Prostate gland (tissue), 2 donors: ENCODE results near the gene ZNF280B. TPM values are rescaled to one million over a fixed set of nuclear protein-coding genes. Genes with fewer than 3 reads are reported as not detected.

Experiments used
- DNase-seq: peaks from one replicate; pipeline ENCODE4 v3.0.0-alpha.2; 2019; ENCODE audit warnings: low spot score
- H3K27ac ChIP-seq, 2 donors: fragments of 200-600 bp; sonication (generic); 2 replicates each; pipeline ENCODE4 v1.5.1; 2017 to 2019
- H3K27me3 ChIP-seq: fragments of 200-600 bp; sonication (generic); replicated peaks from 2 replicates; pipeline ENCODE4 v1.5.1; 2019; ENCODE audit not compliant: insufficient read depth
- H3K36me3 ChIP-seq, 2 donors: fragments of 200-600 bp; sonication (generic); 1 replicate in 1 of 2; 2 replicates in 1 of 2; pipeline versions ENCODE4 v1.5.1 to v1.8.1; 2017 to 2019
- H3K4me1 ChIP-seq: fragments of 200-600 bp; sonication (generic); replicated peaks from 2 replicates; pipeline ENCODE4 v1.5.1; 2019
- H3K4me3 ChIP-seq, 2 donors: fragments of 200-600 bp; sonication (generic); 2 replicates each; pipeline ENCODE4 v1.5.1; 2017 to 2019
- H3K9me3 ChIP-seq: fragments of 200-600 bp; sonication (generic); 2 replicates; pipeline ENCODE4 v1.5.1; 2017
- CTCF ChIP-seq, 4 experiments: fragments of 200-600 bp in 2 of 4; fragments of 450-650 bp in 2 of 4; sonication (generic) in 2 of 4; IDR thresholded peaks; 1 replicate in 3 of 4; 2 replicates in 1 of 4; pipeline ENCODE4 v1.5.1; 2016 to 2019; ENCODE audit warnings: antibody characterized with exemption in 4 of 4, mild to moderate bottlenecking in 2 of 4, moderate library complexity in 2 of 4
- POLR2A ChIP-seq: fragments of 450-650 bp; IDR thresholded peaks from one replicate; pipeline ENCODE4 v1.6.1; 2016; ENCODE audit warnings: antibody characterized with exemption, mild to moderate bottlenecking
- POLR2AphosphoS5 ChIP-seq: sonication (generic); formaldehyde crosslinking; IDR thresholded peaks from one replicate; pipeline ENCODE4 v1.6.1; 2017; ENCODE audit warnings: antibody characterized with exemption
- WGBS: methylation state at CpG from one replicate; pipeline ENCODE4 v1.1.5; 2018; 5-methylcytosine and 5-hydroxymethylcytosine counted together
- intact Hi-C: fragments of 100-400 bp; cut with DNase I; formaldehyde crosslinking; loops from one replicate; pipeline ENCODE4 v1.14.2; 2022
- total RNA-seq, 2 donors: library from RNA; depleted of rRNA; stranded (reverse); fragments of >200 nt; gene quantifications; one replicate each; pipeline ENCODE4 v1.1.0, GENCODE V29; 2016

Gene ZNF280B
- total RNA-seq, 2 donors from 2014 or later, result 0.50 to 33.9 TPM

GRCh38 chr22:22531770-22532546 is 23.4 kb upstream of the ZNF280B start:
- TF ChIP-seq POLR2A (no peak), CTCF (IDR thresholded peaks at IDR 0.05) (no peak), POLR2AphosphoS5 (no peak)
- no peak for DNase-seq
- Histone ChIP-seq H3K36me3 (no peaks in the 10 kb centered on the region), H3K9me3 (no peaks in the 10 kb centered on the region), H3K4me3 (no peak overlapping the region), H3K27me3 (peaks cover 2% of the 10 kb centered on the region), H3K27ac (no peak overlapping the region), H3K4me1 (no peaks in the 10 kb centered on the region)
- 90% methylated on average over 7 of the region's 7 CpGs for WGBS
- intact Hi-C loops, result no loop called here

GRCh38 chr22:22528780-22529179 is 20.2 kb upstream of the ZNF280B start:
- TF ChIP-seq POLR2A, result no peak
- no peak for TF ChIP-seq POLR2AphosphoS5
- no peak for TF ChIP-seq CTCF (IDR thresholded peaks at IDR 0.05)
- intact Hi-C loops, result no loop called here
- 93% methylated on average over 2 of the region's 2 CpGs for WGBS
- no peak for DNase-seq
- Histone ChIP-seq H3K4me1 (no peaks in the 10 kb centered on the region), H3K4me3 (no peak overlapping the region), H3K27me3 (no peaks in the 10 kb centered on the region), H3K9me3 (no peaks in the 10 kb centered on the region), H3K27ac (no peak overlapping the region), H3K36me3 (no peaks in the 10 kb centered on the region)

- WGBS, result 81% methylated on average over 5 of the region's 5 CpGs
- no peaks in the 10 kb centered on the region for H3K9me3 ChIP-seq
Measured at GRCh38 chr22:22527312-22527711, 18.8 kb upstream of the ZNF280B start.

GRCh38 chr22:22526125-22526912 is 17.8 kb upstream of the ZNF280B start:
- no peak for DNase-seq
- Histone ChIP-seq H3K27me3 (no peaks in the 10 kb centered on the region), H3K9me3 (no peaks in the 10 kb centered on the region), H3K4me1 (no peaks in the 10 kb centered on the region), H3K4me3 (no peak overlapping the region), H3K27ac (no peak overlapping the region), H3K36me3 (no peaks in the 10 kb centered on the region)
- intact Hi-C loops, result no loop called here
- whole genome bisulfite sequencing, result 82% methylated on average over 4 of the region's 4 CpGs
- no peak for TF ChIP-seq POLR2AphosphoS5
- no peak for TF ChIP-seq POLR2A
- TF ChIP-seq CTCF (IDR thresholded peaks at IDR 0.05), result no peak

More at GRCh38 chr22:22527312-22527711, 18.8 kb upstream of the ZNF280B start:
- no peaks in the 10 kb centered on the region for H3K4me1 ChIP-seq
- no peak for TF ChIP-seq POLR2AphosphoS5
- TF ChIP-seq CTCF (IDR thresholded peaks at IDR 0.05), result no peak
- no peak for TF ChIP-seq POLR2A
- H3K4me3 ChIP-seq, result no peak overlapping the region
- H3K27me3 ChIP-seq, result no peaks in the 10 kb centered on the region
- intact Hi-C loops, result no loop called here
- no peak overlapping the region for H3K27ac ChIP-seq
- H3K36me3 ChIP-seq, result no peaks in the 10 kb centered on the region
- no peak for DNase-seq
